Activated CD4-positive, alpha-beta T cell treated with anti-CD3 and anti-CD28 coated beads, Interleukin-2, amount 50 U/mL, for 1 hour (primary cell): ENCODE data around the gene WWOX.

Source experiments
- DNase-seq: peaks from one replicate; pipeline ENCODE4 v3.0.0-alpha.2; 2020

Gene WWOX

GRCh38 chr16:78705694-78706093 lies 606.2 kb downstream of the WWOX start:
- DNase-seq = no peak

GRCh38 chr16:78706637-78707036 lies 607.2 kb downstream of the WWOX start:
- no peak for DNase-seq

- DNase-seq = no peak
Observed at GRCh38 chr16:78709137-78709884, 609.9 kb downstream of the WWOX start.

GRCh38 chr16:78715106-78715505 lies 615.7 kb downstream of the WWOX start:
- no peak for DNase-seq

GRCh38 chr16:78715673-78716072 lies 616.2 kb downstream of the WWOX start:
- DNase-seq = no peak

- DNase-seq = no peak
Observed at GRCh38 chr16:78718141-78718540, 618.7 kb downstream of the WWOX start.

- no peak for DNase-seq
Observed at GRCh38 chr16:78720416-78720815, 621.0 kb downstream of the WWOX start.

- DNase-seq = no peak
Observed at GRCh38 chr16:78727536-78727935, 628.1 kb downstream of the WWOX start.

- DNase-seq = no peak
Observed at GRCh38 chr16:78729687-78730086, 630.2 kb downstream of the WWOX start.

GRCh38 chr16:78731785-78732184 lies 632.3 kb downstream of the WWOX start:
- no peak for DNase-seq

- DNase-seq = no peak
Observed at GRCh38 chr16:78732696-78733095, 633.2 kb downstream of the WWOX start.

- no peak for DNase-seq
Observed at GRCh38 chr16:78735337-78735736, 635.9 kb downstream of the WWOX start.

GRCh38 chr16:78737630-78738029 lies 638.2 kb downstream of the WWOX start:
- DNase-seq = no peak

GRCh38 chr16:78738557-78738956 lies 639.1 kb downstream of the WWOX start:
- no peak for DNase-seq

- DNase-seq = no peak
Observed at GRCh38 chr16:78740269-78740668, 640.8 kb downstream of the WWOX start.

- peak; percentile 76 for DNase-seq
Observed at GRCh38 chr16:78742501-78743283, 643.2 kb downstream of the WWOX start.

- DNase-seq = no peak
Observed at GRCh38 chr16:78743556-78743955, 644.1 kb downstream of the WWOX start.

- DNase-seq = no peak
Observed at GRCh38 chr16:78744099-78744498, 644.6 kb downstream of the WWOX start.

- no peak for DNase-seq
Observed at GRCh38 chr16:78744796-78745107, 645.3 kb downstream of the WWOX start.

GRCh38 chr16:78745108-78746019 lies 645.9 kb downstream of the WWOX start:
- DNase-seq = no peak

GRCh38 chr16:78746718-78747117 lies 647.3 kb downstream of the WWOX start:
- no peak for DNase-seq

- DNase-seq = no peak
Observed at GRCh38 chr16:78748220-78748929, 648.9 kb downstream of the WWOX start.

GRCh38 chr16:78749745-78750268 lies 650.4 kb downstream of the WWOX start:
- DNase-seq = no peak
